ENCODE data around the gene OR2S2. TPM values are rescaled to one million over a fixed set of nuclear protein-coding genes. Genes with fewer than 3 reads are reported as not detected.
A peak's percentile ranks its signal among the peaks of the same experiment; 100 is the strongest.

OR2S2 gene
- total and polyA plus RNA-seq, 2 of the 8 experiments (the other 6 are each of a cell fraction or from before 2014, with no cell fraction given): not detected

GRCh38 chr9:35909687-35910612 is 48.0 kb downstream of the OR2S2 start:
- no peak overlapping the region for H2AK5ac ChIP-seq (ENCODE audit: low read depth, low read length)
- TF ChIP-seq CTCF (IDR thresholded peaks at IDR 0.05; ENCODE audit: control extremely low read depth in 1 of 3, insufficient read depth in 1 of 3, low read depth in 1 of 3, low read length in 3 of 3): 0 out of 4 replicates have a peak, but pooled peaks of 1 of the 3 experiments have one; percentile 7
- no peak for TF ChIP-seq SIX5 (IDR thresholded peaks at IDR 0.05; ENCODE audit: low read depth, low read length)
- no peak for TF ChIP-seq BRCA1 (IDR thresholded peaks at IDR 0.05; ENCODE audit: low read depth, low read length)
- TF ChIP-seq SIRT6 (IDR thresholded peaks at IDR 0.05; ENCODE audit: low read length): no peak
- TF ChIP-seq FOSL1 (IDR thresholded peaks at IDR 0.05; ENCODE audit: insufficient read depth, low read depth, low read length): no peak
- TF ChIP-seq ATF3 (IDR thresholded peaks at IDR 0.05; ENCODE audit: insufficient read depth, low read depth, low read length): no peak
- TF ChIP-seq RAD21 (IDR thresholded peaks at IDR 0.05 in 1 of 2, conservative IDR thresholded peaks at IDR 0.05 in 1 of 2; ENCODE audit: low read depth in 2 of 2, low read length in 2 of 2): peak in 1 of 2 experiments; percentile 28; a peak in 1 of 4 replicates

More at GRCh38 chr9:35909687-35910612, 48.0 kb downstream of the OR2S2 start:
- Histone ChIP-seq H3K27me3 (replicated peaks in 1 of 4; ENCODE audit: control insufficient read depth in 3 of 4, extremely low read depth in 1 of 4, insufficient read depth in 3 of 4, low read length in 3 of 4) (no peaks in the 10 kb centered on the region; a peak in 2 of 7 replicates), H4K8ac (ENCODE audit: extremely low read depth, insufficient read depth, low read length) (peak overlapping the region; percentile 7), H3K79me2 (ENCODE audit: control insufficient read depth in 1 of 2, insufficient read depth in 2 of 2, low read length in 2 of 2) (no peaks in the 10 kb centered on the region), H4K5ac (ENCODE audit: insufficient read length, low read depth, low read length) (no peak overlapping the region), H3K18ac (ENCODE audit: extremely low read depth, low read length) (no peak overlapping the region), H3K9me3 (ENCODE audit: insufficient read depth in 2 of 2, low read depth in 1 of 2, low read length in 1 of 2) (no peaks in the 10 kb centered on the region), H3K9ac (replicated peaks in 1 of 4; ENCODE audit: extremely low read depth in 1 of 4, low read depth in 3 of 4, low read length in 3 of 4) (no peak overlapping the region), H2BK15ac (ENCODE audit: low read length) (peak overlapping the region; percentile 92; the same call in 1 of the 2 replicates), H3K4ac (replicated peaks; ENCODE audit: insufficient read length, low read depth, low read length) (no peak overlapping the region), H3K23me2 (ENCODE audit: low read depth, low read length) (peaks cover 3% of the 10 kb centered on the region; the same call in 1 of the 2 replicates), H2BK20ac (ENCODE audit: low read length) (peak overlapping the region; percentile 13; the same call in 1 of the 2 replicates), H3K14ac (ENCODE audit: insufficient read length) (no peak overlapping the region), H3K4me2 (ENCODE audit: insufficient read depth in 1 of 2, low read depth in 2 of 2, low read length in 2 of 2) (no peak overlapping the region), H3K4me3 (ENCODE audit: extremely low read depth in 1 of 4, insufficient read depth in 2 of 4, low read depth in 3 of 4, low read length in 4 of 4) (no peak overlapping the region), H3K27ac (ENCODE audit: low read depth, low read length) (no peak overlapping the region), H3K56ac (replicated peaks; ENCODE audit: insufficient read length, low read depth, low read length) (no peak overlapping the region), H2BK12ac (ENCODE audit: low read depth, low read length) (peak overlapping the region; percentile 46; the same call in 1 of the 2 replicates), H3K36me3 (ENCODE audit: control insufficient read depth in 2 of 4, insufficient read depth in 4 of 4, low read length in 3 of 4) (no peaks in the 10 kb centered on the region), H3K79me1 (ENCODE audit: low read depth, low read length) (0 out of 2 replicates have a peak, but pooled peaks cover 2% of the 10 kb centered on the region), H4K91ac (replicated peaks; ENCODE audit: insufficient read length, low read length) (peak overlapping the region; percentile 83), H2AFZ (ENCODE audit: low read length) (peak overlapping the region; percentile 1; the same call in 1 of the 2 replicates), H3K23ac (ENCODE audit: insufficient read length) (no peak overlapping the region), H3K4me1 (replicated peaks in 1 of 4; ENCODE audit: control insufficient read depth in 3 of 4, insufficient read depth in 4 of 4, low read length in 3 of 4) (peaks cover 9 to 33% (median 21%) of the 10 kb centered on the region in 4 experiments), H2BK120ac (replicated peaks; ENCODE audit: low read depth, low read length) (no peak overlapping the region), H2BK5ac (ENCODE audit: low read depth, low read length) (no peak overlapping the region), H4K20me1 (replicated peaks in 1 of 2; ENCODE audit: control insufficient read depth in 1 of 2, insufficient read depth in 2 of 2, low read length in 2 of 2) (no peaks in the 10 kb centered on the region)
- WGBS, 2 experiments (ENCODE audit: extremely low coverage in 1 of 2, insufficient coverage in 1 of 2, insufficient read length in 1 of 2, insufficient replicate concordance in 2 of 2, low coverage in 1 of 2, low lambda C conversion rate in 2 of 2, missing lambda C conversion rate in 1 of 2): 87% methylated on average over 34 of the region's 34 CpGs; no CpG with 5 or more reads in 1 of the 2 experiments
- POLR2A ChIA-PET (ENCODE audit: partially characterized antibody): interaction anchor here (0.5 kb wide), 1 partner anchor 11 kb away, joined by 4 read pairs; no protein-coding TSS in a partner anchor
- CTCF ChIA-PET (ENCODE audit: partially characterized antibody): interaction anchor here (0.5 to 5.6 kb wide), 21 partner anchors 9 to 125 kb away, joined by 3 to 26 read pairs (median 4); no protein-coding TSS in a partner anchor
- no peak for DNase-seq (ENCODE audit: low read depth in 1 of 2, low spot score in 2 of 2)
- FAIRE-seq: no peak

Data from H1 (cell line).